ENCODE measurements around the gene PLTP.
"Not testable (repeated sequence)": the region's sequence is repeated elsewhere in the genome, so short reads cannot be mapped to it uniquely, and the experiment has no call there.

Gene PLTP, protein sequence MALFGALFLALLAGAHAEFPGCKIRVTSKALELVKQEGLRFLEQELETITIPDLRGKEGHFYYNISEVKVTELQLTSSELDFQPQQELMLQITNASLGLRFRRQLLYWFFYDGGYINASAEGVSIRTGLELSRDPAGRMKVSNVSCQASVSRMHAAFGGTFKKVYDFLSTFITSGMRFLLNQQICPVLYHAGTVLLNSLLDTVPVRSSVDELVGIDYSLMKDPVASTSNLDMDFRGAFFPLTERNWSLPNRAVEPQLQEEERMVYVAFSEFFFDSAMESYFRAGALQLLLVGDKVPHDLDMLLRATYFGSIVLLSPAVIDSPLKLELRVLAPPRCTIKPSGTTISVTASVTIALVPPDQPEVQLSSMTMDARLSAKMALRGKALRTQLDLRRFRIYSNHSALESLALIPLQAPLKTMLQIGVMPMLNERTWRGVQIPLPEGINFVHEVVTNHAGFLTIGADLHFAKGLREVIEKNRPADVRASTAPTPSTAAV

DNA sequence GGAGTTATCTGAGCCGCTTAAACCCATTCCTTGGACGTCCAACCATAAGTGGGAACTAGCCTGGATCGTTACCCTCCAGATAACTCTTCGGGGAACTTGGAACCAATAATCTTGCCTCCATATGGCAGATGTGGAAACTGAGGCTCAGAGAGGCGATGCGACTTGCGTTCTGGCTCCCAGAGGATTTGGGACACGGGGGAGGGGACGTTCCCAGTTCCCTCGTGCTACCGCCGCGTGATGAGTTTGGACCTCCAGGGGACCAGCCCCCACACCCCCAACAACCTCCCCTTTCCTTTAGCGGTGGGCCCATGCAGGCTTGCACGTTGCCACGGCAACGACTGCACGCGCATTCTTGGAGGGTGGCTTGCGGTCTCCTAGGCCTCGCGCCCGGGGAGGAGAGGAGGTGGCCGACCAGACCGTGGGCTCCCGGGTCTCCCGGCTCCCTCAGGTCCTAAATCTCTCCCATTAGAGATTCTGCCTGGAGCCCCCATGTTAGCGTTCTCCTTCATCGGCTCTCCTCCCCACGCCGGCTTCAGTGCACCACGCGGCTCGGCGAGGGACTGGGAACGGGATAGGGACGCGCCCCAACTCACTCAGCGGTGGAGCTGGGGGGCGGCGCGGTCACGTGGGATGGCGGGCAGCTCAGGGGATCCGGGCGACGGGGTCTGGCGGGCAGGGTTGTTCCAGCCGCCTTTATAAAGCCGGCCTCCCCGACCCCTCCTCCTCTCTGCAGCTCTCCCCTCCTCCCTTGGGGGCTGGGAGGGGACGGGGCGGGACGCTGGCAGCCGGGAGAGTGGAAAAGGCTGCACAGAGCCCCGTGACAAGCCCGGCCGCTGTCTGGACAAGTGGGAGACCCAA, at the start of gene PLTP:
PLTP (minus strand) TSS at position 670 of the 858 bp plus-strand sequence. CDS start 703 bp downstream, outside the sequence.
- DNase-seq (ENCODE audit: low read depth): no peak

DNA sequence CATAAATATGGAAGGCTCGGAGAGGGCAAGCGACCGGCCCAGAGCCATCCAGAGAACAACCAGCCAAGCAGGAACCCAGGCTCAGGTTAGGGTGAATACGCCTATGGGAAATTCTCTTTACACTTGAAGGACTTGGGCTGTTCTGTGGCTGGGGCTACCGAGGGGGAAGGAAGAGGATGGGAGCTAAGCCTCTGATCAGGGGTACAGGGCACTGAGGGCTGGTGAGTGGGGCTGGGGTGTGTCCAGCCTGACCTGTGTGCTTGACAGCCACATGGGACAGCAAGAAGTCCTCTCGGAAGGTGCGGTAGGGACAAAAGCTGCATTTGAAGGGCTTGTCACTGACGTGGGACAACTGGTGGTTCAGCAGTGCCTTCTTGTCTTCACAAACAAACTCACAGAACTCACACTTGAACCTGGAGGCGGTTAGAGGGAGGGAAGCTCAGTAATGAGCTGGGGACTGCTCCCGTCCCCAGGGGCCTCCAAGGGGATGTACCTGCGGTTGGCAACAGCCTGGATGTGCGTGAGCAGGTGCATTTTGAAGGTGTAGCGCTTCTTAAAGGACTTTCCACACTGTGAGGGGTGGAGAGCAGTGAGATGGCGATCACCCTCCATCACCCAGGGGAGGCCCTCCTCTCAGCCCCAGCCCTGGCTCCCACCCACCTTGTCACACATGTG, 48.1 kb upstream of the PLTP start:
- no peak for DNase-seq (ENCODE audit: low read depth)

DNA sequence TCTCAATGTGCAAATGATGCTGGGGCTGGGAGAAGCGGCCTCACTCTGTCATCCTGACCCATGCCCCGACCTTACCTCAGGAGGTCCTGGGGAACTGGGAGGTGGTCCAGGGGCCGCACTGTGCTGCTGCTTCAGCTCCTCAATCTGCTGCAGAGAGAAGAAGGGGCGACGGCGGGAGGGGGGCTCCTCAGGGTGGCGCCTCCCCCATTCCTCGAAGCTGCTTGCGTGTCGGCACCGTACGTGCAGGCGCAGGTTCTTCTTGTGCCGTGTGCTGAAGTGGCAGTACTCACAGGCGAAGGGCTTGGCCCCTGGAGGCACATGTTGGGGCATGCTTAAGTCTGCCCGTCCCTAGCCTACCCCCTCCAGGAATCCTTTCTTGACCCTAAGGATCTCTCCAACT, 47.2 kb upstream of the PLTP start:
- no peak for DNase-seq (ENCODE audit: low read depth)

DNA sequence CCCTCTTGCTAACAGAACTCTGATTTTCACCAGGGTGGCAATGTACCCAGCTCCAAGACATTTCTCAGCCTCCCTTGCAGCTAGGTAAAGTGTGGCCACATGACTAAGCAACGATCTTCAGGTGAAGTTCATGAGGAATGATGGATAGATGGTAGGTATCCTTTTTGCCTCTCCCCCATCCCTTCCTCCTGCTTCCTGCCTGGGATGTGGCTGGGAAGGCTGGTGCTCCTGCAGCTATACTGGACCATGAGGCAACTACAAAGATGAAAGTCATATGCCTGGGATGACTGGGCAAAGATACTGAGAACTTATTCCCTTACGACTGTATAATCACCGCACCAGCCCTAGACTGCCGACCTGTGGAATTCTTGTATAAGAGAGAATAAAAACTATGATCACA, 46.6 kb upstream of the PLTP start:
- no peak for DNase-seq (ENCODE audit: low read depth)

DNA sequence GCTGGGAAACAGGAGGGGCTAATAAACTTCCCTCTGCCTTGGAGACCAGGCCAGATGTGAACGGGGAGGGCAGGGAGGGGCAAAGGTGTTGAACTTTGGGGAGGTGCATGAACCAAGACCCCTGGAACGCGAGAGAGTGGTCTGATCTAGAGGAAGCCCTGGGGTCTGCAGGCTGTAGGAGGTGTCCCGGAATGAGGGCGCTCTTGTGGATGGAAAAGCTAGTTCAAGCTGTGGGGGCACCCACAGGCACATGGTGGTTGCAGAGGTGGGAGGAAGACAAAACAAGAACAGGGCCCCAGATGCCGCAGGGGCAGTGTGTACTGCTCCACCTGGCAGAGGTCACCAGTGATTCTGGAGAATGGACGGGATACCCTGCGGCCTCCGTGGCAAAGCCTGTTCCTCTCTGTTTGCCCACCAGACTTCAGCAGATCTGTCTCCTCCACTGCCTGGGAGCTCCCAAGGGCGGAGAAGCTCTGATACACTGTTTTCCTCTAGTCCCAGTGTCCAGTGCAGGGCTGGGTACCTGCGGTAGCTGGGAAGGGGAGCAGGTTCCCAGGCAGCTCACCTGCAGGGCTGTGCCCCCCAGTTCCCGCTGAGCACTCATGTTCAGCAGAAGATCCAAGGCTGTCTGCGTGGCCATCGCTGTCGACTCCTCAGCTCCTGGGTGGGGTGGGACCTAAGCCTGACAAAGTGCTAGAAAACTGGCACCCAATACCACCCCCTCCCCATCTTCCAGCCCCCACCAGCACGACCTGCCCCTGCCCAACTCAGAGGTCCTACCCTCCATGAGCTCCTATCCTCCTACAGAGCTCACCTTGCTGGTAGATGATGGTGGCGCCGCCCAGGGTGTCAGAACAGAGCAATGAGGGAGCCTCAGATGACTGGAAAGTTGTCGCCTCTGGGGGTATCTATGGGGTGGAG, 45.3 kb upstream of the PLTP start:
- DNase-seq (ENCODE audit: low read depth): no peak

DNA sequence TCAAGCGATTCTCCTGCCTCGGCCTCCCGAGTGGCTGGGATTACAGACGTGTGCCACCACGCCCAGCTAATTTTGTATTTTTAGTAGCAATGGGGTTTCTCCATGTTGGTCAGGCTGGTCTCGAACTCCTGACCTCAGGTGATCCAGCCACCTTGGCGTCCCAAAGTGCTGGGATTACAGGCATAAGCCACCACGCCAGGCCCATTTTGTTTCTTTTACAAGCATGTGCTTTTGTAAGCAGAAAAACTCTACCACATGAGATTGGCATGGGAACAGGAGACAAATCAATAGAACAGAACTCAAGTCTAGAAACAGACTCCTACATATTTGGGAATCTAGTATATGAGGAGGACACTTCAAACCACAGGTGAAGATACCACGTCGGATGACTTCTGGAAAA, 44.4 kb upstream of the PLTP start:
- DNase-seq (ENCODE audit: low read depth): not testable (repeated sequence)

DNA sequence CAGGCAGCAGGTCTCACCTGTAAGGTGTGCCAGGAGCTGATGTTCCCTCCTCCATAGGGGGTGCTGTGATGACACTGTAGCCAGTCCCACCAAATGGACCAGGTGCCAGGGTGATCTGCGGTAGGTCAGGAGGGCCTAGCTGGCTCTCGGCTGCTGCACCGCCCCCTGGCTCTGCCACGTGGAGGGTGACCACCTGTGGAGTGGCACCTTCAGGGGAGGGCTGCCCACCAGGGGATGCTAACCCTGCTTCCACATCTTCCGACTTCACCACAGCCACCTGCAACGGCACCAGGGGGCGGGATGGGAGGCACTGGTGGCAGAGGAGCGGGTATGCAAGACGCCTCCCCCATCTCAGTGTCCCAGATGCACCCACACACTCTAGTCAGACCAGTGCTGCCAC, 41.7 kb upstream of the PLTP start:
- no peak for DNase-seq (ENCODE audit: low read depth)

DNA sequence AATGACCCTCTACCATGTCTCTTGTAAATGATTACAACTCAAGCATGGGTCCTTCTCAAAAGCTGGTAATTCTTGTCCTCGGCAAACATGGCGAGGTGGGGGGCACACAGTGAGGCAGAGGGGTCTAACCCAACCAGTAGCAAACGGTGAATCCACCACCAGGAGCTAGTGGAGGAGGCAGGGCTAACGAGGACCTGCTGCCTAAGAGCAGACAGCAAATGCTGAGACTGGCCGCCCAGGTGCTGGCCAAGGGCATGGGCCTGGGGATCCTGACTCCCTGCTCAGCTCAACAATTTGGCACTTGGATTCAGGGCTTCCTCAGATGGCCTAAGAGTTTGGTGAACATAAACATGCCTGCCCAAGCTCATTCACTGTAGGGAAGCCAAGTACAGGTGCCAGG, 40.9 kb upstream of the PLTP start:
- DNase-seq (ENCODE audit: low read depth): no peak

DNA sequence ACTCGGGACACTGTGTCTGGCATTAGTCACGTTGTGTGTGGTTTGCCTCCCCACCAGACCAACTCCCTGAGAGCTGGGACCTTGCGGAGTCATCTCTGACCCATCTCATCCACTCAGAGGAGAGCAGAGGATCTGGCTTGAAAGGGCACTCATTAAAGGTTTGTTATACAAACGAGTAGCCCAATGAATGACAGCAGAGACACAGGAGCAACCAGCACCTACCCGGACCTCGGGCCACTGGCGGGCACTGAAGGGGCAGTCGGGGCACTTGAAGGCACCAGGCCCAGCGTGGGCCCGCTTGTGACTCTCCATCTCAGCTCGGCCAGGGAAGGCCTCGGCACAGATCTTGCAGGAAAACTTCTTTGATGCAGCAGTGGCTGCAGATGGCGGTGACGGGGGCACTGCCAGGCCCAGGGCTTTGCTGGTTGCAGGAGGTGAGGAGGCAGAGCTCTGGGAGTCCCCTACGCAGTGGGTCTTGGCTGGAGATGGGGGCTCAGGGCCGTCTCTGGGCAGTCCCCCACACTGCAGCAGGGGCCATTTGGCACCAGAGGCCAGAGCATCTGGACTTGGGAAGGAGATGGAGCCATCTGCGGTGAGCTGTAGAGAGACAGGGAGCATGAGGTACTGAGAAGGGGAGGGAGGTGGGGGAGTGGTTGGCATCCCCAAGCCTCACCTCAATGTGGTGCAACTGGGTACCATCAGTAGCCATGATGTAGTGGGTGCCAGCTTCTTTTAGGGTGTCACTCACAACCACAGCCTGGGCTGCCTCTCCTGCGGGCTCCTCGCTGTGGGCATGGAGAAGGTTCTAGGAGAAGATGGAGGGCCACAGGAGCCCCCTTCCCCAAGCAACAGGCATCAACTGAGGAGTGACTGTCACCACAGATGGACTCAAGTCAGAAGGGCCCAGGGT, 40.2 kb upstream of the PLTP start:
- DNase-seq (ENCODE audit: low read depth): no peak

DNA sequence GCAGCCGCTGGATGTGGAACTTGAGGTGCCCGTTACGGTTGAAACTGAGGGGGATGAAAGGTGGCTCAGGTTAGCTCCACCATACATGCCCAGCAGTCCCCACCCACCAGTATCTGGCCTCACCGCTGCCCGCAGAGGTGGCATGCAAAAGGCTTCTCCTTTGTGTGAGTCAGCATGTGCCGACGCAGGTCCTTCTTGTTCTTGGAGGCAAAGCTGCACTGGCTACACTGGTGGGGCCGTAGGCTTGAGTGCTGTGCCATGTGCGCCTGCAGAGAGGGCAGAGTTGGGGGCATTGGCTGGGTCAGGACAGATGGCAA, 38.3 kb upstream of the PLTP start:
- no peak for DNase-seq (ENCODE audit: low read depth)

DNA sequence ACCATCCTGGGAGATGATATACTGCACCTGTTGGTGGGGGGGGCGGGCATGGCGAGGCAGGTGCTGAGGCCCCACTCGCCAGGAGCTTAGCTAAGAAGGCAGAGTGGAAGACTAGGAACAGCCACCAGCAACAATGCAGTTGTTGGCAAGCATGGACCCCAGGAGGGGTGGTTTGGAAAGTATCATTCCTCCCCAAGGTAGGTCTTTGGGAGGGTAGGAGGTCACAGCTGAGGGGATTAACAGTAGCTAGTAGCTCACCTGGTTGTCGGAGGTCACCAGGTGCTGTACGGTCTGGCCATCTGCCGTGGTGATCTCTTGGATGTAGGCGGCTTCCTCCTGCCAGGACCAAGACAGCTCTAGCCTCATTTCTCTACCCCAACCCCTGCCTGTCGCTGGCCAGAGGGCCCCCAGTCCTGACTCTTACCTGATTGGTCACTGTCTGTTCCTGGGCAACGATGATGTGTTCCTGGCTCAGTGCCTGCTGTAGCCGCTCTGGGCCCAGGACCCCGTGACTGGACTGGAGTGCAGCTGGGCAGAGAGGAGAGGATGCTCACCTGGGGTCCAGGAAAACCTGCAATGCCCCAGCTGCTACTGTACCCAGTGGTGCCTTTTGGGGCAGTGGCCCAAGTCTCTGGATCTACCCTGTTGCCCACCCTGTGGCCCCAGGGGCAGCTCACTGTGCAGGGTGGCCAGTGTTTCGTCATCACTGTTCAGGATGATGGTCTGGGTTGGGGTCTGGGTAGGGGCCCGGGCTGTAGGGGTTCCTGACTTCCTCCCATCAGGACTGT, 37.8 kb upstream of the PLTP start:
- DNase-seq (ENCODE audit: low read depth): no peak

DNA sequence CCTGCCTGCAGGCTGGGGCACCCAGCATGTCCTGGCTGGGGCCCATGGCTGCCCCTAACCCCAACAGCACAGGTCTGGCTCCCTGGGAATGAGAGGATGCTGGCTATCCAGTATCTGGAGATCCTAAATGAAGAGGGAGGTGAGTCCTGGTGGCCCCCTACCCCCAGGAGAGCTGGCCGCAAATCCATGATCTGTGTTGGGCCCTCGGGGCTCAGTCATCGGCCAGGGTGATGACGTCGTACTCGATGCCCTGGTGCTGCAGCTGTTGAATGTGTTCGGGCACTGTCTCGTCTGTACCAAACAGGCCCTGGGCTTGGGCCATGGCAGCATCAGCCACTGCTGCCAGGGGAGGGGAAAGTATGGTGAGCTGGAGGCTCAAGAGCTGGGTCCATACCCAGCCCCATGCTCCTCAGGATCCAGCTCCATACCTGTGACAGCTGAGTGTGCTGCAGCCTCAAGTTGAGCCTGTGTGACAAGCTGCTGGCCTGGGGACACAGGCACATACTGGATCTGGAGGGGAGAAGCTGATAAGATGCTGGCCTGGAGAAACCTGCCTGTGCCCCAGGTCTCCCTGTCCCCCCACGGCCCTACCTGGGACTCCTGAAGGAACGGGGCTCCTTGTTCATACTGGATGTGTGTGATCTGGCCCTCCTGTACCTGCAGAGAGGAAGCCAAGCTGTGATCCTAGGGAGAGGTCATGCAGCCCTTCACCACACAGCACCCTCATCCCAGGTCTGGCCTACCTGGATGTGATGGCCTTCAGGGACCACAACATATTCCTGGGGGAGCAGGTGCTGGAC, 37.0 kb upstream of the PLTP start:
- DNase-seq (ENCODE audit: low read depth): no peak

DNA sequence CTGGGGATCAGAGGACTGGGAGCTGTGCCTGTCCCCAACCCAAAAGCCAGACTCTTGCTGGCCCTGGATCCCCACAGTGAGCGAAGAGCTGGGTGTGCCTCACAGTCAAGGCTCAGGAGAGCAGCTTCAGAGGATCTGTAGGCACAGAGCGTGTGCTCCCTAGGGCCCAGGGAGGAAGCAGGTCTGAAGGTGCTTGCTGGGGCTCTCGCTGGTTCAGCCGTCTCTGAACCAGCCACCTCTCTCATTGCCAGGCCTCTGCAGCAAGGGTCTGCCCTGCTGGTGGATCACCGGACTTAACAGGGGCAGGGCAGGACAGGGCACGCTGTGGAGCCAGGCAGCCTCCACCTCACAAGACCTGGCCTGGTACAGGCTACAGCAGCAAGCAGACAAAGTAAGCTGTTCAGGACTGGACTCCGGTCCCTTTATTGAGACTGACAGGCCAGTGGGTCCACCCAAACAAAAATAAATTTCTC, 36.3 kb upstream of the PLTP start:
- no peak for DNase-seq (ENCODE audit: low read depth)

DNA sequence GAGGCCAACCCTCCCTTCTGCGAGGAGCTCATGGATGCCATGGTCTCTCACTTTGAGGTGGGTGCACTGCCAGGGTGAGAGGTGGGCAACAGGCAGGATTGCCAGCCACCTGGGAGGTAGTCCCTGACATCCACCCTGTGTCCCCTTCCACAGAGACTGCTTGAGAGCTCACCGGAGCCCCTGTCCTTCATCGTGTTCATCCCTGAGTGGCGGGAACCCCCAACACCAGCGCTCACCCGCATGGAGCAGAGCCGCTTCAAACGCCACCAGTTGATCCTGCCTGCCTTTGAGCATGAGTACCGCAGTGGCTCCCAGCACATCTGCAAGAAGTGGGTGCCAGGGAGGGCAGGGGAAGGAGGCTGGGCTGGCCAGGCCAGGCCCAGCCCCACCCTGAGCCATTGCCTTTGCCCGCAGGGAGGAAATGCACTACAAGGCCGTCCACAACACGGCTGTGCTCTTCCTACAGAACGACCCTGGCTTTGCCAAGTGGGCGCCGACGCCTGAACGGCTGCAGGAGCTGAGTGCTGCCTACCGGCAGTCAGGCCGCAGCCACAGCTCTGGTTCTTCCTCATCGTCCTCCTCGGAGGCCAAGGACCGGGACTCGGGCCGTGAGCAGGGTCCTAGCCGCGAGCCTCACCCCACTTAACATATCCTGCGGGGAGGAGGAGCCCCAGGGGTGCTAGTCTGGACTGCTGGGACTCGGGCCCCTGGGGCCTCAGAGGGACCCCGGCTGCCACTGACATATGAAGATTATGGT, 35.3 kb upstream of the PLTP start:
- DNase-seq (ENCODE audit: low read depth): no peak

DNA sequence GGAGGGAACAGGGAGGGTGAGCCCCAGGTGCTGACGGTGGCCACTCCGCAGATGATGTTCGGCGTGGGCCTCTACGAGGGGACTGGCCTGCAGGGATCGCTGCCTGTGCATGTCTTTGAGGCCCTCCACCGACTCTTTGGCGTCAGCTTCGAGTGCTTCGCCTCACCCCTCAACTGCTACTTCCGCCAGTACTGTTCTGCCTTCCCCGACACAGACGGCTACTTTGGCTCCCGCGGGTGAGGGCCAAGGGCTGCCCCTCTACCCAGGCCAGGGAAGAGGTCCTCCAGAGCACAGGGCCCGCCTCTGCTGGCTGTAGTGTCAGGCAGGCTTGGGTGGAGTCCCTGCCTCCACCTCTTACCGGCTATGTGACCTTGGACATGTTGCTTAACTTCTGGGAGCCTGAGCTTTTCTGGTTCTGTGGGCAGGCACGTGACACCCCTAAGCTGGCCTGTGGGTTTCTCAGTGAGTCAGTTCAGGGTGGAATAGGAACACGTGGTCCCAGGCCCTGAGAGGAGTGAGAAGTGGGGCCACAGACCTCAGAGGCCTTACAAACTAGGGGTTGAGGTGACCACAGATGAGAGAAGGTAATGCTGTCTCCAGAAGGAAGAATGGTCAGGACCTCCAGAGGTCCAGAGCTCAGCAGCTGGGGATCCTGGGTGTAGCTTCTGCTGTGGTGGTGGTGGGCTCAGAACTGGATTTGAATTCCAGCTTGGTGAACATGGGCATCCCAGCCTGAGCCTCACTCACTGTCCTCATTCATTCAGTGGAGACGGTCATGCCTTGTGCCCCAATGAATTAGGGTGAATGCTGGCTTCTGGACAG, 34.4 kb upstream of the PLTP start:
- no peak for DNase-seq (ENCODE audit: low read depth)

DNA sequence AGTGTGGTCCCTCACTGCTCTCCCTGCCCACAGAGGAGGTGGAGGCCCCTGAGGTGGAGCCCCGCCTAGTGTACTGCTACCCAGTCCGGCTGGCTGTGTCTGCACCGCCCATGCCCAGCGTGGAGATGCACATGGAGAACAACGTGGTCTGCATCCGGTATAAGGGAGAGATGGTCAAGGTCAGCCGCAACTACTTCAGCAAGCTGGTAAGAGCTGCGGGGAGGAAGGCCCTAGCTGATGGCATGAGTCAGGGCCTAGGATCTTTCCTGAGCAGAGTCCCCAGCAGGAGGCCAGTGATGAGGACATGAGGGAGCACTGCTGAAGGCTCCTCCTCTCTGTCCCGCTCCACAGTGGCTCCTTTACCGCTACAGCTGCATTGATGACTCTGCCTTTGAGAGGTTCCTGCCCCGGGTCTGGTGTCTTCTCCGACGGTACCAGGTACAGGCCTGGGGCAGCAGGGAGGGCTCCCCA, 33.8 kb upstream of the PLTP start:
- no peak for DNase-seq (ENCODE audit: low read depth)
